Stimulated activated CD8-positive, alpha-beta memory T cell treated with anti-CD3 and anti-CD28 coated beads, Interleukin-2, amount 100 ng/mL, for 1 hour (primary cell): Measurements from ENCODE around the gene FXYD3.
"Not testable (repeated sequence)": the region's sequence is repeated elsewhere in the genome, so short reads cannot be mapped to it uniquely, and the experiment has no call there.

ENCODE experiments used
- DNase-seq, 2 donors: peaks; one replicate each; pipeline ENCODE4 v3.0.0-alpha.2; 2020; ENCODE audit warnings: low read depth in 2 of 2

The FXYD3 gene

DNA sequence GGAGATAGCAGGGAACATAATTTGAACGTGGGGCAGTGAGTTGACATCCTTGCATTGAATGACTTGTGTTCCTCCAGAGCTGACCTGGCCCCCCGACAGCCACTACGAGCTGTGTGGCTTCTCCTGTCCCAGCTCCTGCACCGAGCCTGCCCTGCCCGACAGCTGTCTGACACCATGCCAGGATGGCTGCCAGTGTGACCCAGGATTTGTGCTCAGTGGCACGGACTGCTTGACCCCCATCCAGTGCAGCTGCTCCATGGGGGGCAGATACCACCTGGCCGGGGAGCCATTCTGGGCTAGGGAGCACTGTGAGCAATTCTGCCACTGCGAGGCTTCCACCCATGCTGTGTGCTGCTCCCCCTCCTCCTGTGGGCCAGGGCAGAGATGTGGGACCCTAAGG, 29.2 kb upstream of the FXYD3 start:
- DNase-seq, result no peak

DNA sequence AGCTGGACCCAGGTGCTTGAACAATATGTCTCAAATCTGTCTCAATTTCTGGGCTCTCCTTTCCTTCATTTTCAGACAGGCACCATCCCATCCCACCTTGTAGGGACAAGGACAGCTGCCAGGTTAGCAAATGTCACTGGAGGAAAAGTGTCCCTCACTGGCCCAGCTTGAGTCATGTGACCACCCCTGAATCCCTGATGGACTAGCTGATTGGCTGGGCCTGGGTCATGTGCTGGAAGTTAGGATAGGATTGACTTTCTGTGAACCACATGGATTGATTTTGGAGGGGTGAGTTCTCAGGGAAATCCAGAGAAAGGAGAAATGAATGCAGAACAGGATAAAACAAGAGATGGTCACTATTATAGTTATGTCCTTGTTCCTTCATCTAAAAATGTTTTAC, 28.2 kb upstream of the FXYD3 start:
- no peak for DNase-seq

DNA sequence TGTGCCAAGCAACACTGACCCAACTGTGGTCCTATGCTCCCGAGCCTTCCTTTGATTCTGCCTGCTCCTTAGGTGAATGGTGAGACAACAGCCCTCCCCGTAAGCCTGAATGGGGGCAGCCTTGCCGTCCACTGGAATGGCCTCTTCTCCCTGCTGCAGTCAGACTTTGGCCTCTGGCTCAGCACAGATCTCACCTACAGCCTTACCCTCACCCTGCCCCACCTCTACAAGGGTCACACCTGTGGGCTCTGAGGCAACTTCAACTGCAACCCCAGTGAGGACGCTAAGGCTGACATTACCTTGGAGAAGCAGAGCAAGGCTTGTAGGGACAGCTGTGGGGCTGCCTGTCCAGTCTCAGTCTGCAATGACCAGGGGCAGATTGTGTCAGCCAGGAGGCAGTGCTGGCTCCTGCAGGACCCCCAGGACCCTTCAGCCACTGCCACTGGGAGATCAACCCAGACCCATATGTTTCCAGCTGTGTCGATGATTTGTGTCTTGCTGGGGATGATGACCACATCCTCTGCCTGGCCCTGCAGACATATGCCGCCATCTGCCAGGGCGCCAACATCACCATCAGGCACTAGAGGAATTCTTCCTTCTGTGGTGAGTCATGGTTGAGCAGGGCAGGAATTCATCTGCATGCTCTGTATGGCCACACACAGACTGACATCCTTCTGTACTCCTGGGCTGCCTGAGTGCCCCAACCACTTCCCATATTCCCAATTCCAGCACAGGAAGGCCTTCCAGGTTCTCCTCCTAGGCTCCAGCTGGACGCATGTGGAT, 27.3 kb upstream of the FXYD3 start:
- no peak for DNase-seq

DNA sequence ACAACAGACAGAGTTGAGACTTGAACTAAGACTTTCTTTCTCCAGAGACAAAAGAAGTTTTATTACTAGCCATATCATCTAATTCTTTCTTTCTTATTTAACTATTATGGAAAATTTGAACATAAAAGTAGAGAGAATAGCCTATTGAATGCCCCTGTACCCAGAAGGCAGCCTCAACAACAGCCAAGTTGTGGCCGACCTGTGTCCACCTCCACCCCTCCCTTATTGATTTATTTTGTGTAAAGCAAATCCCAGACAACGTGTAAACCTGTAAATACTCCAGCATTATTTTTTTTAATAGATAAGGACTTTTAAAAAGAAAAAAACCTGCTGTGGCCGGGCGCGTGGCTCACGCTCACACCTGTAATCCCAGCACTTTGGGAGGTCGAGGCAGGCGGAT, 26.1 kb upstream of the FXYD3 start:
- DNase-seq, result no peak

DNA sequence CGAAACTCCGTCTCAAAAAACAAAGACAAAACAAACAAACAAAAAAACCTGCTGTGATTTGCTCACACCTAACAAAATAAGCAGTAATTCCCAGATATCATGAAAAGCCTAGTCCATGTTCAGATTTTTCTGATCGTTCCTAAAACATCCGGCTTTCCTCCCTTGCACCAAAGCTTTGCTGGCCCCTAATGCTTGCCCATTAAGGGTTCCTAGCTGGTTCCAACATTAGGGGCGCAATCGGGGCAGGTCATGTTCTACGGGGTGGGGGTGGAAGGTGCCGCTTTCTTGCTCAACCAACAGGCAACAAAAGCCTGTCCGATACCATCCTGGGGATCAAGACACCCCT, 25.5 kb upstream of the FXYD3 start:
- no peak for DNase-seq

DNA sequence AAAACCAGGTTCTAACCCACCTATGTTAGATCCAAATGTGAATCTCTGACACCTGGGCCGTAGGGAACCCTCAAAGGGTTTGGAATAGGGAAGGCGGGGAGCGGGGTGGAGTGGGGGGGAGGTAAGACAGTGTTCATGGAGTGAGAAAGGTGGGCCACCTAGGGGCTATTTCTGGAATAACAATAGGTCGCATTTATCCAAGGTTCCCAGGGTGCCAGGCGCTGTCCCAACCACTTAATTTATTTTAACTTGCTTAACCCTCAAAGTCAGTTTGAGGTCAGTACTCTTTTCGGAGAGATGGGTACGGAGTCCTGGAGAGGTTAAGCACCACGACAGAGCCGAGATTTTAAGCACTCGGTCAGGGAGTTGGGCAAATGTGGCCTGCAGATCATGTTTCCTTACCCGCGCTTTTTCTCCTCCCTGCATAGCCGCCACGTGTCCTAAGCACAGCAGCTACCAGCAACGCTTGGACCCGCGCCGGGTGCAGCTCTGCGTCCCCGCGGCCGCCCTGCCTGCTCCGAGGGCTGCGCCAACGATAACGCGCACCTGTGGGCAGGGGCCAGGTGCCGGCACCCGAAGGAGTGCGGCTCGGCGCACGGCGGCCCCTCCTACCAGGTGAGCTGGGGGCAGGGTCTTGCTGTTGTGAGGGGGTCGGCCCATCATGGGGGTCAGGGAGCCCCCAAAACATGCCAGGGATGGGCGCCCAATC, 25.0 kb upstream of the FXYD3 start:
- peak in 1 of 2 donors; percentile 12 for DNase-seq

DNA sequence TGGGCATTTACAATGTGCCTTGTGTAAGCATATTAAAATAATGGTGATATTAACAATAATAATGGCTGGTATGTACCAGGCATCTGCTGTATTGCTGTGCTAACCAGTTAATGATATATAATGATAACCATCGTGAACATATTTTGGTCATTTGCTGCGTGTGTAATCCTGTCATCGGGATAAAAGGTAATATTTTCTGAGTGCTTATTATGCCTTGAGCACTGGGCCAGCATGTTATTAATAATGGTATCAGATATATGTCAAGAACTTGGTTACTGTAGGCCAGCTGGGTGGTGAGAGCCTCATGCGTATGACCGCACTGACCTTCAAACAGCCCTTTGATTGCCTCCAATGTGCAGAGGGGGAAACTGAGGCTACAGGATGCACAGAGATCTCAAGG, 22.2 kb upstream of the FXYD3 start:
- DNase-seq, result no peak

DNA sequence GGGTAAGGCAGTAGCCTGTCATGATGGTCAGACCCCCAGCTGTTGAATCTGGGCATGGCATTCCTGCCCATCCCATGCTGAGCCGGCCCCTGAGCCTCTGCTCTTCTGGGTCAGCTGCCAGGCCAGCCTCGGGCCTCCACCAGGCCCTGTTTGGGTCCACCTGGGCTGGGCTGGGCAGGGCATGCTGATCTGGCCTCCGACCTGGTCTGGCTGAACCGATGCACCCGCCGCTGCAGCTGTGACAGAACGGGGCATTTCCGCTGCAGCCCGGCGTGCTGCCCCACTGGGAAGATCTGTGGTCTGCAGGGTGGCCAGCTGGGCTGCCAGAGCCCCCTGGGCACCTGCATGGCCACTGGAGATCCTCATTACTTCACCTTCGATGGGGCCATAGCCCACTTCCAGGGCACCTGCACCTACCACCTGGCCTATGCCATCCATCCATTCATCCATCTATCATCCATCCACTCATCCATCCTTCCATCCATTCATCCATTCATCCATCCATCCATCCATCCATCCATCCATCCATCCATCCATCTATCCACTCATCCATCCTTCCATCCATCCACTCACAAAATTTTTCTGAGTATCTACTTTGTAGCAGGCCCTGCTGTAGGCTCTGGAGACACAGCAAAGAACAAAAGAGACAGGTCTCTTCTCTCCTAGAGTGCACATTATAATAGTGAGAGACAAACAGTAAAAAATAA, 21.5 kb upstream of the FXYD3 start:
- DNase-seq, result no peak

DNA sequence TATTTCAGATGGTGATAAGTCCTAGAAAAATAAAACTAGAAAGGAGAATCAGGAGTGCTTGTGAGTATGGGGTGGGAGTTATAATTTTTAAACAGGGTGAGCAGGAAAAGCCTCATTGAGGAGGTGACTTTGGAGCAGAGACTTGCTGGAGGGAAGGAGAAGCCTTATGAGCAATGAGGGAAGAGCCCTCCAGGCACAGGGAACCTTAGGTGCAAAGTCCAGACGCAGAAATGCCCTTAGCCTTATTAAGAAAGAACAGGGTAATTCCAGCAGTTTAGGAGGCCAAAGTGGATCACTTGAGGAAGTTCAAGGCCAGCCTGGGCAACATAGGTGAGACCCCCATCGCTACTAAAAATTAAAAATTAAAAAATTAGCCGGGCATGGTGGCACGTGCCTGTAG, 21.0 kb upstream of the FXYD3 start:
- DNase-seq, result no peak

DNA sequence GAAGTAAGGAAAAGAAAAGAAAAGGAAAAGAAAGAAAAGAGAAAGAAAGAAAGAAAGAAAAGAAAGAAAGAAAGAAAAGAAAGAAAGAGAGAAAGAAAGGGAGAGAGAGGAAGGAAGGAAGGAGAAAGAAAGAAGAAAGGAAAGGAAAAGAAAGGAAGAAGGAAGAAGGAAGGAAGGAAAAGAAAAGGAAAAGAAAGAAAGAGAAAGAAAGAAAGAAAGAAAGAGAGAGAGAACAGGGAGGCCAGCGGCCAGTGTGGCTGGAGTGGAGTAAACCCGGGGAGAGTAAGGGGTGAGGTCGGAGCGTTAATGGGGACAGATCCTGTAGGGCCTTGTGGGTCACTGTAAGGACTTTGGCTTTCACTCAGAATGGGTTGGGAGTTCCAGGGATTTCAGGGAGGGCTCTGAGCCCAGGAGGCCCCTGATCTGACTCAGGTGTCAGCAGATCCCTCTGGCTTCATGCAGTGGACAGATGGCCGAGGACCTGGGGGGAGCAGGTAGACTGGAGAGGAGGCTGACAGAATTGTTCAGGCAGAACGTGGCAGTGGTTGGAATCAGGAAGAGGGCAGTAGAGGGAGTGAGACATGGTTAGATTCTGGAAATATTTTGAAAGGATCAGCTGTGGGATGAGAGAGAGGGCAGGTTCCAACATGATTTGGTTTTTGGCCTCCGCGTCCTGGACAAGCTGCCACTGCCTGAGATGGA, 19.8 kb upstream of the FXYD3 start:
- DNase-seq, result no peak

DNA sequence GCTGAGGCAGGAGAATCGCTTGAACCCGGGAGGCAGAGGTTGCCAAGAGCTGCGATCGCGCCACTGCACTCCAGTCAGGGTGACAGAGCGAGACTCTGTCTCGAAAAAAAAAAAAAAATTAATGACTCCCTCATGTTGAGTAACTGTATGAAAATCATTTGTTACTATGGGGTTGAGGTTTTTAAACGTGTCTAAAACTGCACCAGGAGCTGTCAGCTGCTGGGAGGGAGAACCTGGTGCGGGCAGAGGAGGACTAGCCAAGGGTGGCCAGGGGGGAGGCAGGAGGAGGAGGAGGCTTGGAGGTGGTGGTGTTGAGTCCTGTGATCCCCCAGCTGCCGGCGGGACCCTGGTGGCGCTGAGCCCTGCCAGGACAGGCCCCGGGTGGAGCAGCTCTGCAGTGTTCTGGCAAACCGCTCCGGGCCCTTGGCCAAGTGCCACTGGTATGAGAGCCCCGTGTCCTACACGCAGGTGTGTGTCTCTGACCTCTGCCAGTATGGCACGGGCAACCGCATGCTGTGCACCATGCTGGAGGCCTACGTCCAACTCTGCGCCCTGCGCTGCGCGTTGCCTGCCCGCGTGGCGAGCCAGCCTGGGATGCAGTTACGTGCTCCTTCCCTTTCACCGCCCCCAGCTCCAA, 17.1 kb upstream of the FXYD3 start:
- DNase-seq, result no peak

DNA sequence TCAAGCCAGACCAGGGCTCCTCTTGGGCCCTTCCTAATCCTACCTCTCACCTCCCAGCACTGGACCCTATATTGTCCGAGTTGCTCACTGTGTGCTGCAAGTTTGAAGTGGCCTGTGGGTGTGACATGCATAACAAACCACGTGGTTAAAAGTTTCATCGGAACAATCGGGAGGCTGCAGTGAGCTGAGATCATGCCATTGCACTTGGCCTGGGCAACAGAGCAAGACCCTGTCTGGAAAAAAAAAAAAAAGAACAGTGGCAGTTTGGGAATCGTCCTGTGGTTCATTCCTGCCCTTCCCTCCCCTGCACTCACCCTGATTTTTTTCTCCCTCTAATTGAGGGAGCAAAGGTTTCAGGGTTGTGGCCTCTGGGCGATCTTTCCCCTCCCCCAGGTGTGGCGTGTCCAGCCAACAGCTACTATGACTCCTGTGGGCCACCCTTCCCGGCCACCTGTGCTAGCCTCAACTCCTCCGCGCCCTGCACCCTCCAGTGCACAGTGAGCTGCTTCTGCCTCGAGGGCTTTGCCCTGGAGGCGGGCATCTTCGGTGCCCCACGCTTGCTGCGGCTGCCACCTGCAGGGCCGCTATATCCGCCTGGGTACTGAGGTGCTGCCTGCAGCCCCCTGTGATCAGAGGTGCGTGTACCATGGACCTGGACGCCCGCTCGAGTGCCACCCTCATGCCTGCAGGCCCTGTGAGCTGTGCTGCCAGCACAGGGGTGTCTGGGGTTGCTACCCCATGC, 16.3 kb upstream of the FXYD3 start:
- no peak for DNase-seq

DNA sequence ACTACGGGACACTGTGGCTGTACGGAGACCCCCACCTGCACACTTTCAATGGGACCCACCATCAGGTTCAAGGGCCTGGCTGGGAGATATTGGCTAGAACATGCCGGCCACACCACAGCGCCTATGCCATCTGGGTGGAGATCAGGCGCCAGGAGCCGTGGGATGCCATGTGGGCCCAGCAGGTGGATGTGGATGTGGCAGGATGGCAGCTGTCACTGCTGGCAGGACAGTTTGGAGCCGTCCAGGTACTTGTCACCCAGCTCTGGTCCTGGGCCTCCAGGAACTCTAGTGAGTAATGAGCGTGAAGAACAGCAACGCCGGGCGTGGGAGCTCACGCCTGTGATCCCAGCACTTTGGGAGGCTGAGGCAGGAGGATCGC, 15.7 kb upstream of the FXYD3 start:
- no peak for DNase-seq

DNA sequence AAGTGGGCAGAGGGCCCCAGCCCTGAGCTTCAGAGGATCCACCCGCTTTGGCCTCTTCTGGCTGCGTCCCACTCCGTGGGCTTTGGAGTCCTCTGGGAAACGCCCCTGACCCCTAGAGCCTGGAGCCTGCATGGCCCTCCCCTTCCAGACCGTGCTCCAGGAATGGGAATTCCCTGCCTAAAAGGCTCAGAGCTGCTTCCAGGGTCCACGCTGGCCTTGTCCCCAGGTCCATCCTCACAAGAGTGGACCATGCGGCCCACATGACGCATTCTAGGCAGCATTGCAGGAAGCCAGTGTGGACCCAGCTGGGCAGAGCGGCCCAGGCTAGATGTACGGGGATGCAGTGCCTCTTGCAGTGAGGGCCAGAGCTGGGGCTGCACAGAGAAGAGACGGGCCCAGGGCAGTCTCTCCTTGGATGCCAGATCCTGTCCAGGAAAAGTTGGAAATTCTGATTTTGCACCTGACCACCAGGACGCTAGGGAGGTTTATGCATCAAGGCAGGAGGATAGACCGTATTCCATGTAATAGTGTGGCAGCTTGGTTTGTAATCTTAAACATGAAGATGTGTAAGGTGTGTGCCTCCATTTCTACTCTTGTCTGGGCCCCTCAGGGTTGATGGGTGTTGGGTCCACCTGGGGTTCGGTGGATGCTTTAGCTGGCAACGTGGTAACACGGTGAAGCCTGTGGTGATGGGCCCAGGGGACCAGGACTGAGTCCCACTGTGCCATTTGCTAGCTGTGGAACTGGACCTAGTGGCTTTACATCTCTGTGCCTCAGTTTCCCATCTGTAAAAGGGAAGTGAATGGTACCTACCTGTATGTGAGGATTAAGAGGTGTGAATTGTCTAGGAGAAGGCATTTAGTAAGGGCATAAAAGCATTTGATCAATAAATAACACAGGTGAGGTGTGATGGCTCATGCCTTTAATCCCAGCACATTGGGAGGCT, 14.8 kb upstream of the FXYD3 start:
- DNase-seq, result no peak

DNA sequence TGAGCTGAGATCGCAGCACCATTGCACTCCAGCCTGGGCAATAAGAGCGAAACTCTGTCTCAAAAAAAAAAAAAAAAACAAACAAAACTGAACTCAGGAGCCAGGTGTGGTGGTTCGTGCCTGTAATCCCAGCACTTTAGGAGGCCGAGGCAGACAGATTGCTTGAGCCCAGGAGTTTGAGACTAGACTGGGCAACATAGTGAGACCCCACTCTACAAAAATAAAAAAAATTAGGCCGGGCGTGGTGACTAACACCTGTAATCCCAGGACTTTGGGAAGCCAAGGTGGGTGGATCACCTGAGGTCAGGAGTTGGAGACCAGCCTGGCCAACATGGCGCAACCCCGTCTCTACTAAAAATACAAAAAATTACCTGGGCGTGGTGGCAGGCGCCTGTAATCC, 13.7 kb upstream of the FXYD3 start:
- DNase-seq, result not testable (repeated sequence)

DNA sequence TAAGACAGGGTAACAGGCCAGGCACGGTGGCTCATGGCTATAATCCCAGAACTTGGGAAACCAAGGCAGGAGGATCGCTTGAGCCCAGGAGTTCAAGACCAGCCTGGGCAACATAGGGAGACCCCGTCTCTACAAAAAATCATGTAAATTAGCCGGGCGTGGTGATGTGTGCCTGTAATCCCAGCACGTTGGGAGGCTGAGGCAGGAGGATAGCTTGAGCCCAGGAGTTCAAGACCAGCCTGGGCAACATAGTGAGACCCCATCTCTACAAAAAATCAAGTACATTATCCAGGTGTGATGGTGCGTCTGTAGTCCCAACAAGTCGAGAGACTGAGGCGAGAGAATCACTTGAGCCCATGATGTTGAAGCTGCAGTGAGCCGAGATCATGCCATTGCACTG, 12.0 kb upstream of the FXYD3 start:
- not testable (repeated sequence) for DNase-seq

DNA sequence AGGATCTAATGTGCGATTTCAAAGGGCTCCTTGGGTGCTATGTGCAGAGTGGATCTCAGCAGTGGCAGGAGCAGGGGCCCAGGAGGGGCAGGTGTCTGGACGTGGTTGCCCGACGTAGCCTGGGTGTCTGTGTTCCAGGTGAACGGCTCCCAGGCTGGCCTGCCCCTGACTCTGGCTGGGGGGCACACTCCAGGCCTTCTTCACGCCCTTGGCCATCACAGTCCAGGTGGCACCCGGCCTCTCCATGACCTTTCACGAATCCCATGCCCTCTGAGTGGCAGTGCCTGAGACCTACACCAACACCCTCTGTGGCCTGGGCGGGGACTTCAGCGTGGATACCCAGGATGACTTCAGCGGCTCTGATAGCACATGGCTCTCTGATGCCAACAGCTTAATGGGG, 11.3 kb upstream of the FXYD3 start:
- DNase-seq, result no peak

DNA sequence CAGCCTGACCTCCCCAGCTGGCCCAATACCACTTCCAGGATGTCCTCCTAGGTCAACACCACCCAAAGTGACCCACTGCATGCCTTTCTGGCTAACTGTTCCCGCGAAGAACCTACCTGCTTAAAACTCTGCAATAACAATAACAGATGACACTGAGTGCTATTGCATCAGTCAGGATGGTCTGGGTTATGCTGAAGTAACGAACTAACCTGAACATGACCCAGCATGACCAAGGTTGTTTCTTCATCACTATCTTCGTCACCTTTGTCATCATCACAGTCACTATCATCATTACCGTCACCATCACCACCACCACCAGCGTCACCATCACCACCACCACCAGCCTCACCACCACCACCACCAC, 10.6 kb upstream of the FXYD3 start:
- no peak for DNase-seq

DNA sequence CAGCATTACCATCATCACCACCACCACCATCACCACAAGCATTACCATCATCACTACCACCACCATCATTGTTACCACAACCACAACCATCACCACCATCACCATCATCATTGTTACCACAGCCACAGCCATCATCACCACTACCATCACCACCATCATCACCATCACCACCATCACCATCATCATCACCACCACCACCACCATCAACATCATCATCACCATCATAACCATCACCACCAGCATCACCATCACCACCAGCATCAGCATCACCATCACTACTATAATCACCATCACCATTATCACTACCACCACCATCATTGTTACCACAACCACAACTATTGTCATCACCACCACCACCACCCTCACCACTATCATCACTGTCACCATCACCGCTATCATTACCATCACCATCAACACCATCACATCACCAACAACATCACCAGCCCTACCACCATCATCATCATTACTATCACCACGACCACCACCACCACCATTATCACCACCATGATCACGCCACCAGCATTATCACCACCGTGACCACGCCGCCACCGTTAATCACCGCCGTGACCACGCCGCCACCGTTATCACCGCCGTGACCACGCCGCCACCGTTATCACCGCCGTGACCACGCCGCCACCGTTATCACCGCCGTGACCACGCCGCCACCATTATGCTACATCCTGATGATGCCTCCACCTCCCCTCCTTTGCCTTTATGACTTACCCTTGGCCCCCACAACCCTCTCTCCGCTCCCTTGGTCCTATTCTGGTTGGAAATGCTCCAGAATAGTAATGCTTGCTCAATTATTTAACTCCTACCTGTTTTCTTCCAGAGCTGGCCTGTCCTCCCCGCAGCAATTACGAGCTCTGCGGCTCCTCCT, 10.0 kb upstream of the FXYD3 start:
- DNase-seq, result no peak
